ENCODE measurements around the gene MAST3. TPM values are rescaled to one million over a fixed set of nuclear protein-coding genes. Genes with fewer than 3 reads are reported as not detected.
A peak's percentile ranks its signal among the peaks of the same experiment; 100 is the strongest.

The MAST3 gene
- polyA plus RNA-seq, 1 experiment: 2.1 TPM

DNA sequence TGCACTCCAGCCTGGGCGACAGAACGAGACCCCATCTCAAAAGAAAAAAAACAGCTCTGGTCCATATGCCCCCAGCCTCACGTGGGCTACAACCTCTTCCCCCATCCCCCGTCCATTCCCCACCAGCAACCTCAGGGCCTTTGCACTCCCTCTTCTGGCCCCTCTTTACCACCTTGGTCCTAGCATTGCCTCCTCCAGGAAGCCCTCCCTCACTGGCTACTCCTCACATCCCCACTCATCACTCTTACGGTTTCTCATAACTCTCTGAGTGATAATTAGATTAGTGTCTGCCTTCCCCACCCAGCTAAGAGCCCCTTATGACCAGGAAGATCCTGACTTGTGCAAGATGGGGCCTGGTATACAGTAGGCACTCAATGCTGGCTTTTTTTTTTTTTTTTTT is 41.6 kb upstream of the MAST3 start:
- DNase-seq (ENCODE audit: low read depth, low spot score): no peak
- TF ChIP-seq, protein P1, sequence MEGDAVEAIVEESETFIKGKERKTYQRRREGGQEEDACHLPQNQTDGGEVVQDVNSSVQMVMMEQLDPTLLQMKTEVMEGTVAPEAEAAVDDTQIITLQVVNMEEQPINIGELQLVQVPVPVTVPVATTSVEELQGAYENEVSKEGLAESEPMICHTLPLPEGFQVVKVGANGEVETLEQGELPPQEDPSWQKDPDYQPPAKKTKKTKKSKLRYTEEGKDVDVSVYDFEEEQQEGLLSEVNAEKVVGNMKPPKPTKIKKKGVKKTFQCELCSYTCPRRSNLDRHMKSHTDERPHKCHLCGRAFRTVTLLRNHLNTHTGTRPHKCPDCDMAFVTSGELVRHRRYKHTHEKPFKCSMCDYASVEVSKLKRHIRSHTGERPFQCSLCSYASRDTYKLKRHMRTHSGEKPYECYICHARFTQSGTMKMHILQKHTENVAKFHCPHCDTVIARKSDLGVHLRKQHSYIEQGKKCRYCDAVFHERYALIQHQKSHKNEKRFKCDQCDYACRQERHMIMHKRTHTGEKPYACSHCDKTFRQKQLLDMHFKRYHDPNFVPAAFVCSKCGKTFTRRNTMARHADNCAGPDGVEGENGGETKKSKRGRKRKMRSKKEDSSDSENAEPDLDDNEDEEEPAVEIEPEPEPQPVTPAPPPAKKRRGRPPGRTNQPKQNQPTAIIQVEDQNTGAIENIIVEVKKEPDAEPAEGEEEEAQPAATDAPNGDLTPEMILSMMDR (IDR thresholded peaks at IDR 0.05; ENCODE audit: low read depth, low read length): no peak
- ChIA-PET POLR2A (no interaction called here), CTCF (interaction anchor here (0.6 to 5.8 kb wide), 2 partner anchors 49 to 130 kb away, joined by 3 to 98 read pairs; partner anchors contain the start of gene ARRDC2)
- no peak overlapping the region for H3K27ac ChIP-seq (ENCODE audit: low read depth, low read length)
- H3K4me3 ChIP-seq (ENCODE audit: low read depth, low read length): no peak overlapping the region
- no peaks in the 10 kb centered on the region; the same call in 1 of the 2 replicates for H3K9me3 ChIP-seq (ENCODE audit: control insufficient read depth, insufficient read depth, low read length)
- peaks cover 13% of the 10 kb centered on the region for H3K27me3 ChIP-seq (ENCODE audit: control insufficient read depth, insufficient read depth, low read length)

DNA sequence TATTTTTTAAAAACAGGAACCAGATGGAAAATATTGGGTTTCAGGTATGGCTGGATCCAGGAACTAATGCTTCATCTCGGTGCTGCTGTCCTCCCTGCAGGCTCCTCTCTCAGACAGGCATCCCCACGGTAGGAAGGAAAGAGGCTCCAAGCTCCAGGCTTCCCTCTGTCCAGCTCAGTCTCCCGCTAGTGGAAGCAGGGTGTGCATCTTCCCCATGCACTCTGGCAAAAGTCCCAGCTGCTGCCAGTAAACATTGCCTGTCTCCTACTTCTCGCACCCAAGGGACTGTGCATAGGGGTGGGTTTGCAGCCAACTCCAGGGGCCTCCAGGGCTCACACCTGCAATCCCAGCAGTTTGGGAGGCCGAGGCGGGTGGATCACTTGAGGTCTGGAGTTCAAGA is 40.0 kb upstream of the MAST3 start:
- POLR2A ChIA-PET: no interaction called here
- TF ChIP-seq, protein P1 (IDR thresholded peaks at IDR 0.05; ENCODE audit: low read depth, low read length): no peak
- no peak for DNase-seq (ENCODE audit: low read depth, low spot score)
- Histone ChIP-seq H3K4me3 (ENCODE audit: low read depth, low read length) (no peak overlapping the region), H3K27me3 (ENCODE audit: control insufficient read depth, insufficient read depth, low read length) (peaks cover 5% of the 10 kb centered on the region), H3K27ac (ENCODE audit: low read depth, low read length) (peak overlapping the region; percentile 11), H3K9me3 (ENCODE audit: control insufficient read depth, insufficient read depth, low read length) (no peaks in the 10 kb centered on the region)
- CTCF ChIA-PET: interaction anchor here (0.6 to 5.8 kb wide), 7 partner anchors 39 to 119 kb away, joined by 3 to 98 read pairs (median 3); partner anchors contain the start of gene ARRDC2

DNA sequence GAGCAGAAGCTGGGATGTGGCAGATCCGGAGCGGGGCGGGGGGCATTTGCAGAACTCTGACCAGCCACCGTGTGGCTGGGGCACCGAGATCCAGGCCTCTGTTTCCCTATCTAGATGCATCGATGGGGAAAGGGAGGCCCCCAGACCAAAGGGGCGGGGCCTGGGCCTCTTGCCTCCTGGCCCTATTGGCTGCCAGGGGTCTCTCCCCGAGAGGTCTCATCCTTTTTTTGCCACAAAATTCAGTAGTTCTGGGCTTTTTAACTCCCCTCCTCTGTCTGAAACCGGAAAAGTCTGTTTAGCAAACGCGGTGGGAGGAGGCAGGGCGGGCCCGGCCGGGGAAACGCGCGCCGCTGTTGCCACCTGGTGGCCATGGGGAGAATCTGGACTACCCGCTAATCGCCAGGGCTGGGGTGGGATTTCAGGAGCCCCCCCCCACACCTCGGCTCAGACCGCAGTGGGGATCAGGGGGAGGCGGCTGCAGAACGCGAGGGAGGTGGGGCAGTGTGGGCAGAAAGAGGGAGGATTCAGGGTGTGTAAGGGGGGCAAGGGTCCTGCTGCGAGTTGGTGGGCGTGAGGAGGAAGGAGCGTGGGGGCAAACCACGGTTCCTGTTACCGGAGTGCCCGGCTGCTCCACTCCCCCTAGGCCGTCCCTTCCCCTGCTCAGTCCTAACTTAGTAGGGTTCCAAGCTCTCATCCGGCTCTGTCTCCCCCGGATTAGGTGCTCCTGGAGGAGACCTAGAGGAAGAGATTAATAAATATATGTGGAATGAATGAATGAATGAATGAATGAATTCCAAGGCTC is 39.2 kb upstream of the MAST3 start:
- POLR2A ChIA-PET: interaction anchor here (0.6 kb wide), 2 partner anchors 84 to 410 kb away, joined by 4 read pairs; no protein-coding TSS in a partner anchor
- TF ChIP-seq, protein P1 (IDR thresholded peaks at IDR 0.05; ENCODE audit: low read depth, low read length): peak; percentile 91
- H3K27ac ChIP-seq (ENCODE audit: low read depth, low read length): peak overlapping the region; percentile 57
- peak overlapping the region; percentile 35 for H3K4me3 ChIP-seq (ENCODE audit: low read depth, low read length)
- CTCF ChIA-PET: interaction anchor here (0.6 to 5.8 kb wide), 12 partner anchors 14 to 120 kb away, joined by 3 to 98 read pairs (median 3); partner anchors contain the start of gene ARRDC2
- no peaks in the 10 kb centered on the region for H3K9me3 ChIP-seq (ENCODE audit: control insufficient read depth, insufficient read depth, low read length)
- DNase-seq (ENCODE audit: low read depth, low spot score): no peak
- H3K27me3 ChIP-seq (ENCODE audit: control insufficient read depth, insufficient read depth, low read length): peaks cover 5% of the 10 kb centered on the region

- CTCF ChIA-PET: interaction anchor here (0.6 to 5.8 kb wide), 9 partner anchors 13 to 121 kb away, joined by 3 to 98 read pairs (median 3); partner anchors contain the start of gene ARRDC2
- Histone ChIP-seq H3K27me3 (ENCODE audit: control insufficient read depth, insufficient read depth, low read length) (peaks cover 5% of the 10 kb centered on the region), H3K4me3 (ENCODE audit: low read depth, low read length) (no peak overlapping the region), H3K27ac (ENCODE audit: low read depth, low read length) (no peak overlapping the region), H3K9me3 (ENCODE audit: control insufficient read depth, insufficient read depth, low read length) (no peaks in the 10 kb centered on the region)
- POLR2A ChIA-PET: interaction anchor here (0.6 kb wide), 2 partner anchors 83 to 411 kb away, joined by 4 read pairs; no protein-coding TSS in a partner anchor
- DNase-seq (ENCODE audit: low read depth, low spot score): no peak
- TF ChIP-seq, protein P1 (IDR thresholded peaks at IDR 0.05; ENCODE audit: low read depth, low read length): no peak
These were observed 38.3 kb upstream of the MAST3 start for GRCh38 chr19:18059297-18059696.

DNA sequence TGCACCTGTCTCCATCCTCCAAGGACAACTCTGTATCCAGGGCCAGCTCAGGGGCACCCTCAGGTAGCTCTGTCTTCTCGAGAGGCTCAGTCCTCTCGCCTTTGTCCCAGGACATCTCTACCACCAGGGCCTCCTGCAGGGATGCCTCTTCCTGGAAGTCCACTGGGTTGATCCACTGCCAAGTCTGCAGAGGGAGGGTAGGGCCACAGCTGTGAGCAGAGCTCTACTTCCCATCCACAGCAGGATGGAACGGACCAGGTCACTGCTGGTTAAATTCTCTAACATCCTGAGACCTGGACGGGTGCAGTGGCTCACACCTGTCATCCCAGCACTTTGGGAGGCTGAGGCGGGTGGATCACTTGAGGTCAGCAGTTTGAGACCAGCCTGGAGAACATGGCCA is 37.7 kb upstream of the MAST3 start:
- ChIA-PET CTCF (interaction anchor here (0.7 to 5.8 kb wide), 3 partner anchors 14 to 114 kb away, joined by 3 to 98 read pairs (median 4); partner anchors contain the start of gene ARRDC2), POLR2A (no interaction called here)
- TF ChIP-seq, protein P1 (IDR thresholded peaks at IDR 0.05; ENCODE audit: low read depth, low read length): no peak
- Histone ChIP-seq H3K27me3 (ENCODE audit: control insufficient read depth, insufficient read depth, low read length) (peaks cover 5% of the 10 kb centered on the region), H3K9me3 (ENCODE audit: control insufficient read depth, insufficient read depth, low read length) (no peaks in the 10 kb centered on the region), H3K4me3 (ENCODE audit: low read depth, low read length) (no peak overlapping the region), H3K27ac (ENCODE audit: low read depth, low read length) (no peak overlapping the region)
- DNase-seq (ENCODE audit: low read depth, low spot score): no peak
